Activated T-cell treated with anti-CD3 and anti-CD28 coated beads, Interleukin-2, amount 50 U/mL, for 4 hours (primary cell): ENCODE results near the gene TAF11L7. TPM values are rescaled to one million over a fixed set of nuclear protein-coding genes. Genes with fewer than 3 reads are reported as not detected.

Source experiments
- total RNA-seq, 3 donors: library from RNA; stranded (reverse); gene quantifications; one replicate each; pipeline ENCODE4 v1.2.1, GENCODE V29; 2021

Gene TAF11L7
- total RNA-seq, 3 donors from 2014 or later, result not detected

Other genes with a start within 250 kb of the TAF11L7 start
- gene TAF11L2, start 87.5 kb downstream of the TAF11L7 start, total RNA-seq, result not detected
- not detected for gene TAF11L3, start 67.4 kb downstream of the TAF11L7 start, total RNA-seq
- gene TAF11L4, start 64.0 kb downstream of the TAF11L7 start, total RNA-seq, result not detected
- not detected for gene TAF11L5, start 60.5 kb downstream of the TAF11L7 start, total RNA-seq
- gene TAF11L6, start 57.1 kb downstream of the TAF11L7 start, total RNA-seq, result not detected
- gene TAF11L8, start 5.2 kb upstream of the TAF11L7 start, total RNA-seq, result not detected
- gene TAF11L9, start 8.6 kb upstream of the TAF11L7 start, total RNA-seq, result not detected
- gene TAF11L10, start 12.1 kb upstream of the TAF11L7 start, total RNA-seq, result not detected
- gene TAF11L11, start 18.4 kb upstream of the TAF11L7 start, total RNA-seq, result not detected
- not detected for gene TAF11L12, start 24.6 kb upstream of the TAF11L7 start, total RNA-seq
- not detected for gene TAF11L13, start 46.3 kb upstream of the TAF11L7 start, total RNA-seq
- not detected for gene TAF11L14, start 48.7 kb upstream of the TAF11L7 start, total RNA-seq